NT2/D1 (cell line): ENCODE measurements around the gene ATP5F1E.

Experiments used
- DNase-seq: peaks from one replicate; pipeline ENCODE4 v3.0.0-alpha.2; 2011; ENCODE audit warnings: low read depth, low spot score
- H3K27me3 ChIP-seq: 2 replicates; pipeline ENCODE4 v1.6.0; 2011; ENCODE audit warnings: mild to moderate bottlenecking; ENCODE audit not compliant: insufficient read length, insufficient read depth
- H3K36me3 ChIP-seq: 2 replicates; pipeline ENCODE4 v1.6.1; 2011; ENCODE audit warnings: mild to moderate bottlenecking, low read length, mixed read lengths; ENCODE audit not compliant: insufficient read depth, insufficient read length
- H3K4me1 ChIP-seq: 2 replicates; pipeline ENCODE4 v1.5.1; 2011; ENCODE audit not compliant: insufficient read depth, insufficient read length
- H3K4me3 ChIP-seq: 2 replicates; pipeline ENCODE4 v1.5.1; 2011; ENCODE audit warnings: low read depth; ENCODE audit not compliant: insufficient read length
- H3K9ac ChIP-seq: 2 replicates; pipeline ENCODE4 v1.6.0; 2011; ENCODE audit warnings: low read depth; ENCODE audit not compliant: insufficient read length
- H3K9me3 ChIP-seq: 2 replicates; pipeline ENCODE4 v1.5.1; 2011; ENCODE audit warnings: mild to moderate bottlenecking, low read length; ENCODE audit not compliant: insufficient read depth
- SUZ12 ChIP-seq: IDR thresholded peaks from 2 replicates; pipeline ENCODE4 v1.6.1; 2011; ENCODE audit not compliant: insufficient read length, insufficient read depth; ENCODE audit errors: extremely low read depth
- YY1 ChIP-seq: IDR thresholded peaks from 2 replicates; pipeline ENCODE4 v1.6.1; 2011; ENCODE audit not compliant: insufficient read length, insufficient read depth
- ZNF274 ChIP-seq: IDR thresholded peaks from 2 replicates; pipeline ENCODE4 v1.6.1; 2011; ENCODE audit warnings: mild to moderate bottlenecking, low read depth, low read length

Gene ATP5F1E

DNA sequence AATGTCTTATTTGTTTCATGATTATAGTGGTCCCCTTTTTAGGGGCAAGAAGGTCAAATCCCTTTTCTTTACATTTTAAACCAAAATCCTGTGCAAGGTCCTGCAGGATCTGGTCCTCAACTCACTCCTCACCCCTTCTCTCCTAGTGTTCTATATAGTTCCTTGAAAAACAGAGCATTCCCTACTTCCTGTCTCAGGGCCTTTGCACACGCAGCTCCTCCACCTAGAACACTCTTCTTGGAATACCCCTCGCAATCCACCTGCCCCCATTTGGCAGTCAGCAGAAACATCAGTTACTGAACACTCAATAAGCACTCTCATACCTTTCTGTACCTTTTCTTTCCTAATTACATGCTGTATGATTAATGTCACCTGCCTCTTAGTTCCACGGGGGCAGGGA, 3.2 kb upstream of the ATP5F1E start:
- no peak for DNase-seq
- Histone ChIP-seq H3K36me3 (peaks cover 74% of the 10 kb centered on the region), H3K27me3 (peaks cover 15% of the 10 kb centered on the region), H3K4me3 (no peak overlapping the region), H3K4me1 (no peaks in the 10 kb centered on the region), H3K9ac (no peak overlapping the region), H3K9me3 (no peaks in the 10 kb centered on the region)
- TF ChIP-seq ZNF274 (no peak), YY1 (no peak), SUZ12 (no peak)

DNA sequence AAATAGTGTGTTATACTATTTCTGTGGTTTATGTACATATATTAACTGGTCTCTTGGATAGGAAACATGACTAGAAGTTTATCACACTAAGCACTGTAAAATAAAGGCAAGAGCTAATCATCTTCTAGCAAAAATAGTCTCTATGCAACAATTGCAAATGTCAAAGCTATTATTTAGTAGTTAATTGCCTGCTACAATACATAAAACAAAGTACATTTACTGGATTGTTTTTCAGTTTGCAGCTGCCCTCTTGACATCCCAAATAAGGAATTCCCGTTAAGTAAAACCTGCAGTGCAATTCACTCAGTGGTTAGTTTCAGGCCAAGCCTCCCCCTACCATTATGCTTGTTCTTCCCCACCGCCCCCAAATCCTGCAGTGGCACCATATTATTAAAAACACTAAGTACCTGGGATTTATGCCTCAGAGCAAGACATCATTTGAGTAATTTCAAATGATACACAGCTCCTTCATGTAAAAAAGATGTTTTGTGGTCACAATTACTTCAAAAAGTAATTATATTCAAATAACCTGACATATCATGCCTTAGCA, 1.6 kb upstream of the ATP5F1E start:
- Histone ChIP-seq H3K4me1 (no peaks in the 10 kb centered on the region), H3K36me3 (peaks cover 76% of the 10 kb centered on the region), H3K9ac (no peak overlapping the region), H3K9me3 (no peaks in the 10 kb centered on the region), H3K4me3 (no peak overlapping the region), H3K27me3 (peaks cover 24% of the 10 kb centered on the region)
- DNase-seq: no peak
- TF ChIP-seq ZNF274: no peak
- no peak for TF ChIP-seq SUZ12
- TF ChIP-seq YY1: no peak

DNA sequence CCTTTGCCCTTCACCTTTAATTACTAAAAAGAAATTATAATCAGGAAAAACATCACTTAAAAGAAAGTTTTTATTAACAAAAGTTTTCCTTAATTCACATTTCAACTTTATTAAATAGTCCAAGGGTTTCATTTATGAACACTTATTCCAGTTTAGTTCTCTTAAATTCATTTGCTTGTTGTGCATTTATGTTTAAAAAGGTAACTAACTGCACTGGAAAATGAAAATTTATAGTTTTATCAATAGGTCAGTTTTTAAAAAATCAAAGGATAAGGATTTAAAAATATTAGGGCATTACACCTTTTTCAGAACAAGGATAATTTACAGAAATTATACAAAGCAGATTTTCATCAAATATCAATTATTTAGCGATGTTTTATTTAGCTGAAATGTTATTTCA, 958 bp upstream of the ATP5F1E start:
- Histone ChIP-seq H3K27me3 (peaks cover 27% of the 10 kb centered on the region), H3K4me3 (peak overlapping the region; percentile 41), H3K9ac (peak overlapping the region; percentile 65), H3K9me3 (no peaks in the 10 kb centered on the region), H3K36me3 (peaks cover 78% of the 10 kb centered on the region), H3K4me1 (no peaks in the 10 kb centered on the region)
- no peak for TF ChIP-seq YY1
- TF ChIP-seq ZNF274: no peak
- no peak for TF ChIP-seq SUZ12
- no peak for DNase-seq

DNA sequence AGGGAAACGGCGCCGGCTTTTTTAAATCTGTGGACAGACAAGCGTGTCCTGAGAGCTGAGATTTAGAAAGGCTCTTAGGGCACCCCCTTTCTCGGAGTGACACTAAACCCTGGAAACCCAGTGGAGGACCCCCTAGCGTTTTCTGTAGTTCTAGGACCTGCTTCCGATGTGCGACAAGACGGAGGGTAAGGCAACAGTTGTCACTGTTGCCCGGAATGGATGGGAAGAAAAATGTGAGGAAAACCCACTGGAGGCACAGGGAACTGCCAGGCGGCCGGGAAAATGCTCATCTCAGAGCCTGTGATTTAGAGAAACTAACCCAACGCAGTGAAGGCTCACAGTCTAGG, 551 bp upstream of the ATP5F1E start:
- no peak for DNase-seq
- no peak for TF ChIP-seq YY1
- TF ChIP-seq SUZ12: no peak
- no peak for TF ChIP-seq ZNF274
- Histone ChIP-seq H3K27me3 (peaks cover 31% of the 10 kb centered on the region), H3K4me1 (no peaks in the 10 kb centered on the region), H3K4me3 (peak overlapping the region; percentile 41), H3K9ac (peak overlapping the region; percentile 65), H3K9me3 (no peaks in the 10 kb centered on the region), H3K36me3 (peaks cover 78% of the 10 kb centered on the region)

DNA sequence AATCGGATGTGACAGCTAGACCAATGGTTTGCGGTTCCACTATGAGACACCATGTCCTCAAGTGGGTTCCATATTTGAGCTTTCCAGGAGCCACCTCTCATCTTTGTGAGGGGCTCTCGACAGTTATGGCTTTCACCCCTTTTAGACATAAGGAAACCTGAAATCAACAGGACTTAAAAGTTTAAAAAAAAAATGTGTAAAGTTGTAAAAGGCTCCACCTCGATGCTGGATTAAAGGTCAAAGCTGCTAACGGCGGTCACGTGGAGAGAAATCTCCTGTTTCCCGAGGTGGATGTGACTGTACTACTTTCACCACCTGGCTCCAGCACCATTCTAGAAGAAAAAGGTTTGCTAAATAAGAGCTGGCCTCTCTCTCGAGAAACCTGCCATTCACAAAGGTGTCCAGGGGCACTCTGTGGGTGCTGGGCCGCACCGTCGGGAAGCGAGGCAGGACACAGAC, 542 bp downstream of the ATP5F1E start:
- Histone ChIP-seq H3K9me3 (no peaks in the 10 kb centered on the region), H3K27me3 (peaks cover 42% of the 10 kb centered on the region), H3K4me3 (peak overlapping the region; percentile 96), H3K36me3 (peaks cover 78% of the 10 kb centered on the region), H3K4me1 (no peaks in the 10 kb centered on the region), H3K9ac (peak overlapping the region; percentile 99)
- DNase-seq: no peak
- TF ChIP-seq YY1 (no peak), SUZ12 (no peak), ZNF274 (no peak)

DNA sequence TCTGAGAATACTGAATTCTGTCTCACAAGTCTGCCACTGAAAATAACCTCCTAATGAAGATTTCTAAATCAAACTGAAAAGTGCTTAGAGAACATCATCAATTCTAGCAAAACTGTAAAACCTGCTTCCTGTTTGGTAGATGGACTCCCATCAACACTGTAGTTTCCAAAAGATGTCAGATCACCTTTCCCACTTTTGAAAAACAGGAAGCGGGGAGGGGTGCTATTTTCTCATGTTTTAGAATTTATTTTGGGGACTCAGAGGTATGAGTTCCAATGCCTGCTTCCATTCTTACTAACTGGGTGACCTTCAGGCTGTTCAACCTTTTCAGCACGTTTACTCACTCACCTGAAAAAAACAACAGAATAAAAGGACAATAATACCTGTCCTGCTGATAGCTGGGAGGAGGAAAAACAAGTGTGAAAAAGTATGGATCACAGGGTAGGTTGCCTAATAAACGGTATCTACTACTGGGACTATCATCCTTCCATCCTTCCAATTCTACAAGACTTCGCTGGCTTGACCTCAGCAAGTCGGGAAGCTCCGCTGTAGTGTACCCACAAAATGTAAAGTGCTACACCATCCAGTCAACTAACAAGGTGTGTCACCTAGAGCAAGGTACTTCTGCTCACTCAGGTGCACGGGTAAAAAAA, 1.1 kb downstream of the ATP5F1E start:
- peak overlapping the region; percentile 99 for H3K9ac ChIP-seq
- TF ChIP-seq SUZ12 (no peak), YY1 (no peak), ZNF274 (no peak)
- no peaks in the 10 kb centered on the region for H3K4me1 ChIP-seq
- H3K36me3 ChIP-seq: peaks cover 77% of the 10 kb centered on the region
- H3K27me3 ChIP-seq: peaks cover 47% of the 10 kb centered on the region
- H3K9me3 ChIP-seq: no peaks in the 10 kb centered on the region
- H3K4me3 ChIP-seq: peak overlapping the region; percentile 96
- DNase-seq: no peak

DNA sequence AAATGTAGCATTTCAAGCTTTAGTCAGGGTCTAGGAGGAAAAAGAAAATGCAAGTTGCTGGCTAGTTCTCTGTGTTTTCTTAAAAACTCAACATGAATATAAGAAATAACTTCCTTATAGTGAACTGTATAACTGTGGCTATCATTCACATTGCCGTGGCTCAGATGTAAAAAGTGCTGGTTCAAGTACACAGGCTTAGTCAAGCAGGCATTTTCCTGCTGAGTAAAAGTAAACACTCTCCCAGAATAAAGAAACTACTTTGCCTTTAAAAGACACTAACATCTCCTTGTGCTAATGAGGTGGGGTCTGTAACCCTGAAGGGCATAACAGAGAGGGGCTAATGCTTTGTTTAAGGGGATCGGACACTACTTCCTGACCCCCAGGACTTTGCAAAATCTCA, 3.3 kb downstream of the ATP5F1E start:
- peak; percentile 72 for DNase-seq
- H3K9ac ChIP-seq: no peak overlapping the region
- H3K36me3 ChIP-seq: peaks cover 78% of the 10 kb centered on the region
- H3K4me1 ChIP-seq: no peaks in the 10 kb centered on the region
- no peak overlapping the region for H3K4me3 ChIP-seq
- peaks cover 68% of the 10 kb centered on the region for H3K27me3 ChIP-seq
- TF ChIP-seq ZNF274 (no peak), SUZ12 (no peak), YY1 (no peak)
- H3K9me3 ChIP-seq: no peaks in the 10 kb centered on the region

DNA sequence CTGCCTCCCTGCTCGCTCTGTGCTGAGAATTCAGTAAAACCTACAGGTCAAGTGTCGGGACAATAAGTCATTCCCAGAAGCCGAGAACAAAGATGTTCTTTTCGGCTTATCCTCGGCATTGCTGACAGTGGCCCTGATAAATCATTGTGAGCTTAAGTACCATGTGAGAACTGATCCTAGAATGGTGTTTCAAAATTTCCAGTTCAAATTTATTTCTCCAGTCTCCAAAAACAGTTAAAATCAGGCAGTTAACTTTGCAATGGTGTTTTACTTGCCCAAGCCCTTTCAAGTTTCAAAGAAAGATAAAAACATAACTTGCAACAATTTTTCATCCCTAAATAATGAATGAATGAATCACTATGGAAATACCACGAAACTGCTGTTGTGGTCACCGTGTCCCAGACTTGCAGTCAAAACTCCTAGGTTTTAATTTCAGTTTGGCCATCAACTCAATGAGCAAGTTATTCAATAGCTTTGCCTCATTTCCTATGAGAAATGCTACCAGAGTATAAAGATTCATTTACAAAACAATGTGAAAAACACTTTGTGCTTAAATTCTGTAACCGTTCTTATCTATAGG, 4.3 kb downstream of the ATP5F1E start:
- H3K4me1 ChIP-seq: no peaks in the 10 kb centered on the region
- H3K9ac ChIP-seq: no peak overlapping the region
- H3K27me3 ChIP-seq: peaks cover 72% of the 10 kb centered on the region
- no peak for DNase-seq
- H3K36me3 ChIP-seq: peaks cover 83% of the 10 kb centered on the region
- no peaks in the 10 kb centered on the region for H3K9me3 ChIP-seq
- no peak overlapping the region for H3K4me3 ChIP-seq
- no peak for TF ChIP-seq SUZ12
- no peak for TF ChIP-seq ZNF274
- no peak for TF ChIP-seq YY1
